Liver (tissue), 3 donors: ENCODE measurements around the gene GPR6.

ENCODE experiments used
- HNF4G ChIP-seq: IDR thresholded peaks from 2 replicates; pipeline ENCODE4 v1.6.1; 2016; ENCODE audit warnings: antibody characterized with exemption
- SP1 ChIP-seq: IDR thresholded peaks from 2 replicates; pipeline ENCODE4 v1.6.1; 2018; ENCODE audit warnings: antibody characterized with exemption, mild to moderate bottlenecking
- TF ChIP-seq, protein P1 (sequence below): fragments of 150-350 bp; IDR thresholded peaks from 2 replicates; pipeline ENCODE4 v1.5.1; 2017; ENCODE audit warnings: improper control_type of control experiment, low read depth, low read length; ENCODE audit not compliant: missing input control
- TF ChIP-seq, protein P2 (sequence below): IDR thresholded peaks from 2 replicates; pipeline ENCODE4 v1.6.1; 2016; ENCODE audit warnings: antibody characterized with exemption, mild to moderate bottlenecking
- donor health status: healthy.
- donor health status: healthy.

DNA sequence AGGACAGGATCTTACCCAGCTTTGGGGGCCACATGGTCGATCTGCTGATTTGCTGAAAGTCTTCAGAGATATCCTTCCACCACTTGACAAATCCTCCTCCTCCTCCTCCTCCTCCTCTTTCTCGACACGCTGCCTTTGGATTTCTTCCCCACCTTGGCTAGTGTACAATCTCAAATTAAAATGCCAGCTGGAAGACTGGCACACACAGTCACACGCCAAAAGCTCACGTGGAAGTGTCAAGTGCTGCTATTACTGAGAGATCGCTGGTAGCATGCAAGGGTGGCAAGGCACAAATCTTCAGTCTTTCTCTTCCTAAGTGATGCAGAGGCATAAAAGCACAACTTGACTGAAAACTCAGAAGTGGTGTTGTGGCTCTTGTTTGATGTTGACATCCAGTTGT, 35.3 kb downstream of the GPR6 start:
- TF ChIP-seq HNF4G (no peak), SP1 (no peak)
- TF ChIP-seq, protein P1, sequence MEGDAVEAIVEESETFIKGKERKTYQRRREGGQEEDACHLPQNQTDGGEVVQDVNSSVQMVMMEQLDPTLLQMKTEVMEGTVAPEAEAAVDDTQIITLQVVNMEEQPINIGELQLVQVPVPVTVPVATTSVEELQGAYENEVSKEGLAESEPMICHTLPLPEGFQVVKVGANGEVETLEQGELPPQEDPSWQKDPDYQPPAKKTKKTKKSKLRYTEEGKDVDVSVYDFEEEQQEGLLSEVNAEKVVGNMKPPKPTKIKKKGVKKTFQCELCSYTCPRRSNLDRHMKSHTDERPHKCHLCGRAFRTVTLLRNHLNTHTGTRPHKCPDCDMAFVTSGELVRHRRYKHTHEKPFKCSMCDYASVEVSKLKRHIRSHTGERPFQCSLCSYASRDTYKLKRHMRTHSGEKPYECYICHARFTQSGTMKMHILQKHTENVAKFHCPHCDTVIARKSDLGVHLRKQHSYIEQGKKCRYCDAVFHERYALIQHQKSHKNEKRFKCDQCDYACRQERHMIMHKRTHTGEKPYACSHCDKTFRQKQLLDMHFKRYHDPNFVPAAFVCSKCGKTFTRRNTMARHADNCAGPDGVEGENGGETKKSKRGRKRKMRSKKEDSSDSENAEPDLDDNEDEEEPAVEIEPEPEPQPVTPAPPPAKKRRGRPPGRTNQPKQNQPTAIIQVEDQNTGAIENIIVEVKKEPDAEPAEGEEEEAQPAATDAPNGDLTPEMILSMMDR: no peak
- TF ChIP-seq, protein P2, sequence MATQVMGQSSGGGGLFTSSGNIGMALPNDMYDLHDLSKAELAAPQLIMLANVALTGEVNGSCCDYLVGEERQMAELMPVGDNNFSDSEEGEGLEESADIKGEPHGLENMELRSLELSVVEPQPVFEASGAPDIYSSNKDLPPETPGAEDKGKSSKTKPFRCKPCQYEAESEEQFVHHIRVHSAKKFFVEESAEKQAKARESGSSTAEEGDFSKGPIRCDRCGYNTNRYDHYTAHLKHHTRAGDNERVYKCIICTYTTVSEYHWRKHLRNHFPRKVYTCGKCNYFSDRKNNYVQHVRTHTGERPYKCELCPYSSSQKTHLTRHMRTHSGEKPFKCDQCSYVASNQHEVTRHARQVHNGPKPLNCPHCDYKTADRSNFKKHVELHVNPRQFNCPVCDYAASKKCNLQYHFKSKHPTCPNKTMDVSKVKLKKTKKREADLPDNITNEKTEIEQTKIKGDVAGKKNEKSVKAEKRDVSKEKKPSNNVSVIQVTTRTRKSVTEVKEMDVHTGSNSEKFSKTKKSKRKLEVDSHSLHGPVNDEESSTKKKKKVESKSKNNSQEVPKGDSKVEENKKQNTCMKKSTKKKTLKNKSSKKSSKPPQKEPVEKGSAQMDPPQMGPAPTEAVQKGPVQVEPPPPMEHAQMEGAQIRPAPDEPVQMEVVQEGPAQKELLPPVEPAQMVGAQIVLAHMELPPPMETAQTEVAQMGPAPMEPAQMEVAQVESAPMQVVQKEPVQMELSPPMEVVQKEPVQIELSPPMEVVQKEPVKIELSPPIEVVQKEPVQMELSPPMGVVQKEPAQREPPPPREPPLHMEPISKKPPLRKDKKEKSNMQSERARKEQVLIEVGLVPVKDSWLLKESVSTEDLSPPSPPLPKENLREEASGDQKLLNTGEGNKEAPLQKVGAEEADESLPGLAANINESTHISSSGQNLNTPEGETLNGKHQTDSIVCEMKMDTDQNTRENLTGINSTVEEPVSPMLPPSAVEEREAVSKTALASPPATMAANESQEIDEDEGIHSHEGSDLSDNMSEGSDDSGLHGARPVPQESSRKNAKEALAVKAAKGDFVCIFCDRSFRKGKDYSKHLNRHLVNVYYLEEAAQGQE: no peak
